Measurements from ENCODE around the gene TNIK.

DNA sequence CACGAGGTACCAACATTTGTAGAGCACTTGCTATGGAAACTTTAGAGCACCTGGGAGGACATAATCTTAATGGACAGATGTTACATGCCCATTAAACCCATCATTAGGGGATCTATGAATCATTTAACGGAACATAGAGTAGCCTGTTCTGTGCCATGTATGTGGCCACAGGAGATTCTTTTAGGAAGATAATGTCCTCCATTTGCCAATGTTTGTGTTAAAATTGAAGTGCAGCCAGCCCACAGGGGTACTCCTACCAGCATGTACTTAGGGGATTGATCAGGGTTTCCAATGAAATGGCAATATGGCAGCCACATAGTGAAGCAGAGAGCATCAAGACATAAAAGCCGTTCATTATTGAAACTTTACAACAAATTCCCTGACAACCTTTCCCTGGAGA, 70.7 kb downstream of the TNIK start:
- TF ChIP-seq, protein P1, sequence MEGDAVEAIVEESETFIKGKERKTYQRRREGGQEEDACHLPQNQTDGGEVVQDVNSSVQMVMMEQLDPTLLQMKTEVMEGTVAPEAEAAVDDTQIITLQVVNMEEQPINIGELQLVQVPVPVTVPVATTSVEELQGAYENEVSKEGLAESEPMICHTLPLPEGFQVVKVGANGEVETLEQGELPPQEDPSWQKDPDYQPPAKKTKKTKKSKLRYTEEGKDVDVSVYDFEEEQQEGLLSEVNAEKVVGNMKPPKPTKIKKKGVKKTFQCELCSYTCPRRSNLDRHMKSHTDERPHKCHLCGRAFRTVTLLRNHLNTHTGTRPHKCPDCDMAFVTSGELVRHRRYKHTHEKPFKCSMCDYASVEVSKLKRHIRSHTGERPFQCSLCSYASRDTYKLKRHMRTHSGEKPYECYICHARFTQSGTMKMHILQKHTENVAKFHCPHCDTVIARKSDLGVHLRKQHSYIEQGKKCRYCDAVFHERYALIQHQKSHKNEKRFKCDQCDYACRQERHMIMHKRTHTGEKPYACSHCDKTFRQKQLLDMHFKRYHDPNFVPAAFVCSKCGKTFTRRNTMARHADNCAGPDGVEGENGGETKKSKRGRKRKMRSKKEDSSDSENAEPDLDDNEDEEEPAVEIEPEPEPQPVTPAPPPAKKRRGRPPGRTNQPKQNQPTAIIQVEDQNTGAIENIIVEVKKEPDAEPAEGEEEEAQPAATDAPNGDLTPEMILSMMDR (IDR thresholded peaks at IDR 0.05) = no peak
- no peak for TF ChIP-seq ZFX (IDR thresholded peaks at IDR 0.05; ENCODE audit: borderline replicate concordance)
